H4 (cell line): ENCODE measurements around the gene NXT2. TPM values are rescaled to one million over a fixed set of nuclear protein-coding genes. Genes with fewer than 3 reads are reported as not detected.

Source experiments
- total RNA-seq: library from RNA; depleted of rRNA; stranded (reverse); fragments of >200 nt; shearing (Covaris generic); gene quantifications from 2 replicates; pipeline ENCODE4 v1.2.3, GENCODE V29; 2014; rRNA removed

Gene NXT2
- total RNA-seq, 1 experiment from 2014 or later = 26.6 TPM

Other genes with a start within 250 kb of the NXT2 start
- gene GUCY2F, start 54.8 kb upstream of the NXT2 start, total RNA-seq = not detected in 2 replicates
- gene KCNE5, start 88.3 kb downstream of the NXT2 start, total RNA-seq = 0.14 TPM in 1 of 2 replicates, not detected in the other
- 46.6 and 59.7 TPM in 2 replicates for gene ACSL4, start 196.4 kb downstream of the NXT2 start, total RNA-seq